ENCODE results near the gene ATP6V0B.

The ATP6V0B gene

DNA sequence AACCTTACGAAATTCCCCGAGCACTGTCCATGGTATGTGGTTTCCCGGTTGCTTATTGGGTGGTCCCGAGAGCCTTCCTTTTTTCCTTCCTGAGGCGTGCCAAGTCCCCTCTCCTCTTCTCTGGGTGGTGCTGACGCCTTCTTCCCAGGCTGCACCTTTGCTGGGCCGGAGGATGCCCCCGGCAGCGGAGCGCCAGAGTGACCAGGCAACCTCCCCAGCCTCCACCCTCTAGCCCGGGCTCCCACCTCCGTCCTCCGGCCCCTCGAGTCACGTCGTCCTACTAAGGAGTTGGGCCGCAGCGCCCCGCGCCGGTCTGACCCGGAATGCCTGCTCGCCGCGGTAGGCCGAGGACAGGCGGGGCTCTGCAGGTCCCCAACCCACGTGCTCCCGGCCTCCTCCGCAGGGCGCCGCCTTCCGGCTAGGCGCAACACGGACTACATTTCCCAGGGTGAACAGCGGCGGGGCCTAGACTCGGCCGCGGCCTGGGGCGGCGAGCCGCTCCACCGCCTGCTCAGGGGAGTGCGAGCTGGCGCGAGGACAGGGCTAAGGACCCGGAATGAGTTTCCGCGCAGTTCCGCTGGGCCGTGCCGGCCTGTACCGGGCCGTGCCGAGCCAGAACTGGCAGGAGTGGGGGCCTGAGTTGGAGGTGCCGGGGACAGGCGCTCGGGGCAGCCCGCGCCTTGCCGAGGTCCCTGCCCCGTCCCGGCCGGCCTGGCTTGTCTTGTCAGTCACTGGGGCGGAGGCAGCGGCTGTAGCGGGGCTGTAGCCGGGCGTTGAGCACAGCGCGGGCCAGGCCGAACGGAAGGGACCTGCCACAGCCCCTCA, 28.3 kb upstream of the ATP6V0B start, which contains the start of gene IPO13:
Gene IPO13, plus strand, starts transcription at position 715 of the 825 bp plus-strand sequence. CDS start 651 bp downstream, outside the sequence.
- DNase-seq: peak; percentile 93

DNA sequence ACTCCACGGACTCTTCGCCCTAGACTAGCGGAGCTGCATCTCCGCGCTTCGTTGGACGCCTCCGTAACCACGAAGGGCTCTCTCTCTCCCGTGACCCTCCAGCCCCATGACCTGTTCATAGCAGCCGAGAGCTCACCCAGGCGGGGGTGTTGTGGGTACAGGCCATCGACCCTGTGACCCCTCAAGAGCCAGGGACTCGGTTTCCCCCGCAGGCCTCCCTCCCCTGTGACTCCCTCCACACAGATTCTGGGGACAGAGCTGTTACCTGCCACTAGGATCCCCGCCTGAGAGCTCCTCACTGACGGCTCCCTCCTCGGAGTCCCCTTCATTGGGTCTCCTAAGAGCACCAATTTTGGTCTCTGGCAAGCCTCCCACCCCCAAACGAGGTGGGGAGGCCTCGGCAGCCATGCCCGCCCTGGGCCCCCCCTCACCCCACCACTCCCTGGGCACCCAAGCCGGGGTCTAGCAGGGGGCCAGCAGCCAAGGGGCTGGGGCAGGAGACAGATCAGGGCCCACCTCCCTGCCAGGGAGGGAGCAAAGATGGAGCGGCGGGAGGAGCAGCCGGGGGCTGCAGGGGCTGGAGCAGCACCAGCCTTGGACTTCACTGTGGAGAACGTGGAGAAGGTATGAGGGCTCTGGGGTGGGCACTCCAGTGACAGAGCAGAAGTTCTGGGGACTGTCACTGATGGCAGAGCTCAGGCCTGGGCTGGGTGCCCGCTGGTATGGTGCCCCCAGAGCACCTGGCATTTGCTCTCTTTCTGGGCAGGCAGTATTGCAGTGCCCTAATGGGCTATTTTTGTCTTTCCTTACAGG, 27.5 kb upstream of the ATP6V0B start:
- no peak for DNase-seq

DNA sequence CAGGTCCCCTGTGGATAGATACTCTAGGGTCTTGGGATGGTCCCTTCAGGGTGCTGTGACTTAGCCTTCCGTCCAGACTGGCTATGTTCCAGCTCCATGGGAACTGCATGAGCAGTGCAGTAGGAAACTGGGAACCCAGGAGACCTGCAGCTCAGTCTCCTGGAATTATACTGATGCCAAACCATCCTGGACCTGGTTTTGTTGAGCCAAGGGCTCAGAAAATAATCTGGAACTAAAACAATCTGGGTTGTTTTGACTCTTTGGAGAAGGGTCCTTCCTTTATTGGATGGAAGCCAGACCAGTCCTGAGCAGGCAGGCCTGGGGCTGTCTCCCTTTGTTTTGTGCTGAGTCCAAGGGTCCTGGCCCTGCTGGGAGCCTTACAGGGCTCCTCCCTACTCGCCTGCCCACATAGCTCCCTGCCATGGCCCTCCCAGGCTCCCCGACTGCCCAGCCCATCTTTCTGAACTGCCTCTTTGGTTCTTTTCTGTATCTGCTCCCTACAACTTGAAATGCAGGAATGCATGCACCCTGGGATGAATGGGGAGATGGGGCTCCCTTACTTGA, 26.8 kb upstream of the ATP6V0B start:
- DNase-seq: no peak

DNA sequence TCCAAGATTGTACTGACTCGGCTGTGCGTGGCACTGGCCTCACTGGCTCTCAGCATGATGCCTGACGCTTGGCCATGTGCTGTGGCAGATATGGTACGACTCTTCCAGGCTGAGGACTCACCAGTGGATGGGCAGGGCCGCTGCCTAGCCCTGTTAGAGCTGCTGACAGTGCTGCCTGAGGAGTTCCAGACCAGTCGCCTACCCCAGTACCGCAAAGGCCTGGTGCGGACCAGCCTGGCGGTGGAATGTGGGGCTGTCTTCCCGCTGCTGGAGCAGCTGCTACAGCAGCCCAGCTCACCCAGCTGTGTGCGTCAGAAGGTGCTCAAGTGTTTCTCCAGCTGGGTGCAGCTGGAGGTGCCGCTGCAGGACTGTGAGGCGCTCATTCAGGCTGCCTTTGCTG, 25.1 kb upstream of the ATP6V0B start:
- no peak for DNase-seq

DNA sequence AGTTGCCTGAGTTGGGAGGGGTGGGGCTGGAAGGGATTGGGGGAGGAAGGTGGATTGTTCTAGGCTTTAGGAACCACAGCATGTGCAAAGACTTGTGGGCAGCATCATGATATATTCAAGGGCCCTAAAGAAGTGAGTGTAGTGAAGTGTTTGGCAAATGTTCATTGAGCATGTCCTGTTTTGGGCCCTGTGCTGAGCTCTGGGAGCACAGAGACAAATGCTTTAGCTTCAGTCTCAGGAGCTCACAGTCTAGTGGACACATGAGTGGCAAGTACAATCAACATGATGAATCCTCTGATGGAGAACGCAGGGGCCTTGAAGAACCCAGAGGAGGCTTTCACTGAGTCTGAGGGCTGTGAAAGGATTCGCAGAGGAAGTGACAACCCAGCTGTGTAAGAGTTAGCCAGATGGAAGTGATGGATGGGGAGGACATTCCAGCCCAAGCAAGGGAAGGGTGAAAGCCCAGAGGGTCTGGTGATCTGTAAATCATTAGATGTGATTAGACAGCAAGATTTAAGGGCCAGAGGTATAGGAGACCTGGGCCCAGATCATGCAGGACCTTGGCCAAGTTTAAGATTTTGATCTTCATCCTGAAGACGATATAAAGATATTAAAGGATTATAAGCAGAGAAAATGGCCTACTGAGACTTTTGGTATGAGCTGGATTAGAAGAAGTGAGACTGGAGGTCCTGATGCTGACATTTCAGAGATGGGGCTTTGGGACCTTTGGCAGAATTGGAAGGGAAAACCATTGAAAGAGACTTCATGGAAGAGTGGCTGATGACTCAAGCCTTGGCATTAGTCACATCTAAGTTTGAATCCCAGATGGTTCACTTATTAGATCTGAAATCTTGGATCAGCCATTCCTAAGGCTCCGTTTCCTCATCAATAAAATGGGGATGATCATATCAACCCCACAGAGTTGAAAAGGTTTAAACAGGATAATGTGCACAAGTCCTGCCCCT, 23.5 kb upstream of the ATP6V0B start:
- no peak for DNase-seq

DNA sequence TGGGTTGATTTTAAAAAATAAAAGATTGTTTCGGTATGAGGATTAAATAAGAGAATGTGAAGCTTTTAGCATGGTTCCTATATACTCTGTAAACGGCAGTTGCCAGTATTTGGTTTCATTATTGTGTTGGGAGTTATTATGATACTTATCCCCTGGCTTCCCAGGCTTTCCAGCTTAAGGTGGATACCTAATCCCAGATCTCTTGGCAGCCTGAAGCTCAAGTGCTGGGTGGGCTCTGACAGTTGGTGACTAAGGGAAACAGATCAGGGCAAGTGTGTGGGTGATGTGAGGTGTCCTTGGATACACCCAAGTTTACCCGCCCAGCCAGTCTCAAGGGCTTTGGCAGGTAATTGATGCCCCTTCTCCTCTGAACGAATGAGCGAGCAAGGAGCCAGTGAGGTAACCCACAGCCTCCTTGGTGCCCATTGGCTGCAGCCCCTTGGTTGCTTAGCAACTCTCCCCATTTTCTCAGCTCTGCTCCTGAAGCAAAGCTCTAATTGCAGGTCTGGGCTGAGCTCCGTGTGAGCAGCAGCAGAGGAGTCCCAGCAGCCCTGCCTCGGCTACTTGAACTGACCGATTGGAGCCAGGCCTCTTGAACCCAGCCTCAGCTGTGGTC, 21.9 kb upstream of the ATP6V0B start:
- DNase-seq: no peak

DNA sequence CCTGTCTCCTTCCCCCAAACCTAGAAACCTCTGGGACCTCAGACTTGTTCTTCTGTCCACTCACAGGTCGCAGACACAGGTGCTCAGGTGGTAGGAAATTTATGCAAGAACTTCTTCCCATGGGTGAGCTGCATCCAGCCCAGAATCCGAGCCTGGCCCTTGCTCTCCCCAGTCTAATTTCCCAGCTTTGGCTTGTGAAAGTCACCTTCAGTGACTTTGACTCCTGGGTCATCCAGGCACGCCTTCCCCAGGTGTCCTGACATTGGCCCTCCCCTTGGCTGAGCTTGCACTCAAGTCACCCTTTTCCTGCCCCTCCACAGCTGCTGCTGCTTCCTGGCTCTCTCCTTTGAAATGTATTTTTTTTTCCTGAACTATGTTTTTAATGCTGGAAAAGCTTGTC, 21.4 kb upstream of the ATP6V0B start:
- DNase-seq: no peak

DNA sequence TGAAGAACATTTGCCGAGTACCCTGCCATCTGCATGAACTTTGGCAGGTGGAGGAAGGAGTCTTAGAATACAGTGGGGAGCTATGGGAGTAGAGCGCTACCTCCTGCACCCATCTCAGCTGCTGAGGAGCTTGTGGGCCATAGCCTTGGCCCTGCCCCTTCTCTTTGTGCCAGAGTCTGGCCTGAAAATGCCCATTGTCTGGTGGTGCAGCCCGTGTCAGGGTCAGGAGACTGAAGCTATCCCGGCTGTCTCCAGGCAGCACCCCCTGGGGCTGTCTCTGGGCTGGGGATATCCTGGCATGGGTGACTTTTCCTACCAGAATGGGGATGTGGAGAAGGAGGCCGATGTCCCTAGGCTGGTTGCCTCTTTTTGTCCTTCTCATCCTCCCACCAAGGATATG, 20.7 kb upstream of the ATP6V0B start:
- DNase-seq: no peak

DNA sequence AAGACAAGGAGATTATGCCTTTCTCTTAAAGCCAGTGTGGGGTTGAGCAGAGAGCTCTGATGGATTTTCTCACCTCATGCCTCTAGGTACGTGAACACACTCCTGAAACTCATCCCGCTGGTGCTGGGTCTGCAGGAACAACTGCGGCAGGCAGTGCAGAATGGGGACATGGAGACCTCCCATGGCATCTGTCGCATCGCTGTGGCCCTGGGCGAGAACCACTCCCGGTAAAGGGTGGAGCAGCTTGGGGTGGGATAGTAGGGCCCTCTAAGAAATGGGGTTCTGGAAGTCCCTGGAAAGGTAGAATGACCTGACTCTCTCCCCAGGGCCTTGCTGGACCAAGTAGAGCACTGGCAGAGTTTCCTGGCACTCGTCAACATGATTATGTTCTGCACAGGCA, 18.5 kb upstream of the ATP6V0B start:
- no peak for DNase-seq

DNA sequence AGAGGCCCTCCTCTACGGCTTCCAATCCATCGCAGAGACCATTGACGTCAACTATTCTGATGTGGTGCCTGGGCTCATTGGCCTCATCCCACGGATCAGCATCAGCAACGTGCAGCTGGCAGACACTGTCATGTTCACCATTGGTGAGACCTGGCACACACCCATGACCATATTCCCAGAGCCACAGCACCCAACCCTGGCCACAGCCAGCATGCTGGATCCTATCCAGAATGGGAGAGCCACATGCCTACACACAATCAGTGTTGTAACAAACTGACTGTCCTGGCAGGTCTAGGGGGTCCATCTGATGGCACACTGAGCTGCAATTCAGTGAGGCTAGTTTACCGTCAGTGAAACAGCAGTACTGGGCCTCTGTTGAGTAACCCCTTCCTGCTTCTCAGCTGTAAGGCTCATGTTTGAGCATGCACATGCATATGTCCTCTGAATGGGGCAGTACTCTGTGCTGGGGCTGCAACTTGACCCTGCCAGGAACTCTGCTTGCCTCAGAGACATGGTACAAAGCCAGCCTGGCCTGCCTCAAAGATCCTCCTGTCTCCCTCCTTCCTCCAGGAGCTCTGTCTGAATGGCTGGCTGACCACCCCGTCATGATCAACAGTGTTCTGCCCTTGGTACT, 17.2 kb upstream of the ATP6V0B start:
- DNase-seq: no peak

DNA sequence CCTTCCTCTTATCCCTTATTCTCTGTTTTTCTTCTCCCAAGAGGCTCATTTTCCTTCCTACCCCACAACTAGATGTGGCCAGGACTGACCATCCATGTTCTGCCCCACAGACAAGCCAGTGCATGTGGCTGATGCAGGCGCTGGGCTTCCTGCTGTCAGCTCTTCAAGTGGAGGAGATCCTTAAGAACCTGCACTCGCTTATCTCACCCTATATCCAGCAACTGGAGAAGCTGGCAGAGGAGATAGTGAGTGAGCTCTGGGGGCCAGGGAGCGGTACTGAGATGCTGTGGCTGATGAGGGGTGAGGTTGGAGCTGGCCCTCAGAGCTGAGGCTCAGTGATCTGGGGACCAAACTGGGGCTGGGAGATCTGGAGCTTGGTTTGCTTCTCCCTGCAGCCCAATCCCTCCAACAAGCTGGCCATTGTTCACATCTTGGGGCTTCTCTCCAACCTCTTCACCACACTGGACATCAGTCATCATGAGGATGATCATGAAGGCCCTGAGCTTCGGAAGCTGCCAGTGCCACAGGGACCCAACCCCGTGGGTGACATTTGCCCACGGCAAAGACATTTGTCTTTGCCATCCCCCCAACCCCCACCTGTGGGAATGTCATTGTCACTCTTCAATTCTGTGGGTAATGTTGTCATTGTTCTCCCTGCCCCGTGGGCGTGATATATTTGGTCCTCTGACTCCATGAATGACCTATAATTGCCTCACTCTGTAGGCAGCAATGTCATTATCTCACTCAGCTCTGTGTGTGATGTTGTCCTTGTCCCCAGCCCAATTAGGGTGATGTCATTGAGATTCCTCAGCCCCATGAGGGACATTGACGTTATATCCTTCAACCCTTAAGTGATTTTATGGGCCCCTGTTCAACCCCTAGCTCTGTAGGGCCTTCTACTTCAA, 16.2 kb upstream of the ATP6V0B start:
- DNase-seq: no peak

DNA sequence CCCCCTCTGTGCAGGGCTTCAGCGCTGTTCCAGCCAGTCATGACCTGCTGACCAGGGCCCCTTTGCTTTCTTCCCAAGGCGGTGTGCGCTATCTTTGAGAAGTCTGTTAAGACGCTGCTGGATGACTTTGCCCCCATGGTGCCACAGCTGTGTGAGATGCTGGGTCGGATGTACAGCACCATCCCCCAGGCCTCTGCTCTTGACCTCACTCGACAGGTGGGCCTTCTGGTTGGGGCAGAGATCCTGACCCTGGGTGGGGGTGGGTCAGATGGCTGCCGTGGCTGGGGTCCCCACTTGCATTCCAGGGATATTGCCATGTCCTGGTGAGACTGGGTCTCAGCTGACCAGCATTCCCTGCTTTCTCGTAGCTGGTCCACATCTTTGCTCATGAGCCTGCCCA, 14.0 kb upstream of the ATP6V0B start:
- DNase-seq: no peak

DNA sequence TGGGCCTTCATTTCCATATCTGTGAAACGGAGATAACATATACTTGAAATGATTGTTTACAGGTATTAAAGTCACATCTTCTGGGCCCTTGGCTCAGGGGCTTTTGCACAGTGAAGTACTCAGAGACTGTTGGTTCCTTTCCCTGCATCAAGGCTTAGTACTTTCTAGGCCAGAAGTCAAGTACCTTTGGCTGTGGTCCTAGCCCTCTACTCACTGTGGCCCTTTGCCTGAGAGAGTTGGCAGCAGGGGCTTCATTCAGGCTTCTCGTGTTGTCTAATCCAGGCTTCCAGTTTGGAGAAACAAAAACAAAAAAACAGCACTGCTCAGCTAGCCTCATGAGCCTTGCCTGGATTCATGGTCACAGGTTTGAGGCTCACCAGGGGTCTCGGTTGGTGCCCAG, 13.1 kb upstream of the ATP6V0B start:
- no peak for DNase-seq

DNA sequence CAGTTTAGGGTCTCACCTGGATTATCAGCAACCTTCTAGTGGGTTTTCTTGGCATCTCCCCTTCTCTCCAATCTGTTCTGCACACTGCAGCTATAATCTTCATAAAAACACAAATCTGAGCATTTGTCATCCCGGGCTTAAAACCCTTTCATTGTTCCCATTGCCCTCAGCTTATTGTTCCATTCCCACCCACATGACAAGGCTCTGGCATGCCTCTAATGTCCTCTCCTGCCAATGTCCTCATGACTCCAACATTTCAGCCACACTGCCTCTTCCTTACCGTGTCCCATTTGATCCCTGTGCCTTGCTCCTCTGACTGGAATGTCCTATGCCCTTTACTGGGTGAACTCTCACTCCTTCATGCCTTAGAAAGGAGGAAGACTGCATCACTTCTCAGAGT, 12.4 kb upstream of the ATP6V0B start:
- DNase-seq: no peak

DNA sequence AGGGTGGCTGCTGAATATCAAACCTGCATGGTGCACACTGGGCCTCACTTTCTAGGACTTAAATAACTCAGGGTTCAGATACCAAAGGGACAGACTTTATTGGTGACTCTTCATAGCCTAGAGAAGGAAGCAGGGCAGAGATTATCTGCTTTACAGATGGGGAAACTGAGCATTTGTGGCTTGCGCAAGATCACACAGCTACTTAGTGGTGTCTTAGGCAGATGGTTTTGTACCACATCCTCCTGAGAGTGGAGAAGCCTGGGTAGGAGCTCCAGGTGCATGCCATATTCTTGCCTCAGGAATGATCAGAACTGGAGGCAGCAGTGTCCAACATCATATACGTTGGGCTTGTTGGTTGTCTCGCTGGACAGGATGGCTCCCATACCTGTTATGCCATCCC, 11.8 kb upstream of the ATP6V0B start:
- no peak for DNase-seq

DNA sequence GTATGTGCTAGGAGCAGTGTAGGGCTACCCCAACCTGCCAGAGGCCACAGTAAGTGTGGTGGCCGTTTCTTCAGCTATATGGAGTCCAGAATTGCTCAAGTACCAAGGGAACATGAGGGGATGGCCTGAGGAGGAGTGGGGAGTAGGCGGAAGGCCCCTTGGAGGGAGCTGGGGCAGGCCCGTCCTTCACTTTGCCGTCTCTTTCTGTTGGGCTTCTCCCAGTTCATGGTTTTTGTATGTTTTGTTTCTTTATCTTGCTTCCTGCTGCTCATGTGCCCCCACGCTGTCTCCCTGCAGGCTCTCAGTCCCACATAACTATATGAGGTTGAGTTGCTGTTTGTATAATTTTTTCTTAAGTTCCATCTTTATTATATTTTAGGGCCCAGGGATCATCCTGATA, 10.9 kb upstream of the ATP6V0B start:
- DNase-seq: no peak

DNA sequence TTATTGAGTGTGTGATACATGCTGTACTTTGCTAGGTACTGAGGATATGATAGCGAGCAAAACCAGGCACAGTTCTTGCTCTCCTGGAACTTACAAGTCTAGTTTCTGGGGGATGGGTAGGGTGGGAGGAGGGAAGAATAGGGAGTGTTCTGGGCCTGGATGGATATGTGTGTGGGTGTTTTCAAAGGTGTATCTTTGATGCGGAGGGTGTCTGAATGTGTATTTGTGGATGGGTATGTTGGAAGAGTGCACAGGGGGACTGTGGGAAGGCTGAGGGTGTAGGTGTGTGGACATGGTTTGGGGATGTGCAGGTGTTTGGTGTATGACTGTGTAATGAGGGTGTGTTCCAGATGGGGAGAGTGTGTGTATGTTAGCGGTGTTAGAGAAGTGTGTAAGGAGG, 9.4 kb upstream of the ATP6V0B start:
- DNase-seq: no peak

DNA sequence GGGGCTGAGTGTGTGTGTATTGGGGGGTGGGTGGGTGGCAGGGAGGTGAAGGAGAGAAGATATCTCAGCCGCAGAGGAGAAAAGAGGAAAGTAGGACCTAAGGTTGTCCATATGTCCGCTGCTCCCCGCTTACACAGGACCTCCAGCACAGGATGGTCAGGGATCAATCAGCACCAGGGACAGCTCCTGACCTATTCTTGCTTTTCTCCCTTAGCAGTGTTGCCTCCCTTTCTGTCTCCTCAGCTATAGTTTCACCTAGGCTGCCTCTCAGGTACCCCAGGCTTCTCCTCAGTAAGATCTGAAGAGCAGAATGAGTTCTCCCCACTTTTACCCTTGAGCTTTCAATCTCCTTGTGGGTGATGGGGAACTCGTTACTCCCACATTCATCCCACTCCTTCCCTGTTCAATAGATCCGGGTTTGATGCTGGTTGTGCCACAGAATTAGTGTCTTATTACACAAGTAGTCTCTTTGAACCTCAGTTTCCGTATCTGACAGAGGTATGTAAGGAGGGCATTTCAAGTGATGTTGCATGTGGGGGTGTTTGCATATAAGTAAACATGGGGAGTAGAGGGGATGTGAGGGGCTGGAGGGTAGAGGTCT, 6.3 kb upstream of the ATP6V0B start:
- DNase-seq: no peak

DNA sequence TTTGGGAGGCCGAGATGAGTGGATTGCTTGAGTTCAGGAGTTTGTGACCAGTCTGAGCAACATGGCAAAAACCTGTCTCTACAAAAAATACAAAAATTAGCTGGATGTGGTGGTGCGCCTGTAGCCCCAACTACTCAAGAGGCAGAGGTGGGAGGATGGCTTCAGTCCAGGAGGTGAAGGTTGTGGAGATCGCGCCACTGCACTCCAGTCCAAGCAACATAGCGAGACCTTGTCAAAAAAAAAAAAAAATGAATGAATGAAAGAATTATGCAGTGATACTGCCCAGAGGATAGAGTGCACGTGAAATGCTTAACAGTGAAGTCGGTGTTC, 5.4 kb upstream of the ATP6V0B start:
- no peak for DNase-seq

DNA sequence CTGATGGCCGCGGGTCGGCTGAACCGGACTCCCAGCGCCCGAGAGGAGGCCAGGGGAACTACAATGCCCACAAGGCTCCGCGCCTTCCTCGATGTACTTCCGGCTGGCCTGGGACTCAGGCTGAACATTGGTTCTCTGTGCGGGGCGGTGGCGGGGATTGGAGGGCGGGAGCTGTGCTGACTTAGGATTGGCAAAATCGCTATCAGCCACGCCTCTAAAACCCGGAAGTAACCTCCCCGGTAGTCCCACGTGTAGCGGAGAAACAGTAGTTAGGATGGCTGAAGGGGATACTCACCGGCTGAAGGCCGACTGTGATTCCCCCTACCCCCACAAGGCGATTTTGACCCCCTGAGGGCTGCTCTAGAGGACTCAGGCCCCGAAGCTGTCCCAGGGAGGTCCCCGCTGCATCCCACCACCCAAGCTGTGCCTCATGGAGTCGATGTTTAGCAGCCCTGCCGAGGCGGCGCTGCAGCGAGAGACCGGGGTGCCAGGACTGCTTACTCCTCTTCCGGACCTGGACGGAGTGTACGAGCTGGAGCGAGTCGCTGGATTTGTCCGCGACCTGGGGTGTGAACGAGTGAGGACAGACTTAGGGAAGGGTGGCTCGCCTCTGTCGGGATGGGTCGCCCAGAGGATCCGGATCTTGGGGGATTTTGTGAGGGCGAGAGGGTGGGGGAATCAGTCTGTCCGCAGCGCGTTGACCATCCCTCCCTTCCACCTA, 4.9 kb upstream of the ATP6V0B start, which contains the start of gene DPH2:
Gene DPH2, plus strand, starts transcription at position 265 of the 721 bp plus-strand sequence. Its CDS starts 166 bp downstream, at position 431.
- DNase-seq: peak; percentile 96
